Activated CD8-positive, alpha-beta memory T cell treated with anti-CD3 and anti-CD28 coated beads, Interleukin-2, amount 50 U/mL, for 4 hours (primary cell): ENCODE results near the gene CENATAC.
"Not testable (repeated sequence)": the region's sequence is repeated elsewhere in the genome, so short reads cannot be mapped to it uniquely, and the experiment has no call there.

Experiments used
- DNase-seq: peaks from one replicate; pipeline ENCODE4 v3.0.0-alpha.2; 2020

The CENATAC gene

GRCh38 chr11:118997627-118998387 is at the start of gene CENATAC:
CENATAC (plus strand) TSS chr11:118998138; CDS start chr11:118998198, 60 bp downstream.
- DNase-seq = peak; percentile 95

GRCh38 chr11:118953265-118953664 is 44.7 kb upstream of the CENATAC start:
- no peak for DNase-seq

- not testable (repeated sequence) for DNase-seq
Measured at GRCh38 chr11:118953976-118954375, 44.0 kb upstream of the CENATAC start.

- DNase-seq = peak; percentile 91
Measured at GRCh38 chr11:118956094-118956846, 41.7 kb upstream of the CENATAC start, which contains the start of gene UPK2. UPK2 (plus strand) TSS chr11:118956298; CDS start chr11:118956351, 53 bp downstream.

- no peak for DNase-seq
Measured at GRCh38 chr11:118956847-118957469, 41.0 kb upstream of the CENATAC start.

- no peak for DNase-seq
Measured at GRCh38 chr11:118957549-118957948, 40.4 kb upstream of the CENATAC start.

GRCh38 chr11:118957968-118958367 is 40.0 kb upstream of the CENATAC start:
- no peak for DNase-seq

- no peak for DNase-seq
Measured at GRCh38 chr11:118958577-118958976, 39.4 kb upstream of the CENATAC start.

- DNase-seq = no peak
Measured at GRCh38 chr11:118961189-118961588, 36.7 kb upstream of the CENATAC start.

- no peak for DNase-seq
Measured at GRCh38 chr11:118961591-118961990, 36.3 kb upstream of the CENATAC start.

- DNase-seq = not testable (repeated sequence)
Measured at GRCh38 chr11:118969508-118969907, 28.4 kb upstream of the CENATAC start.

GRCh38 chr11:118971646-118972045 is 26.3 kb upstream of the CENATAC start, which contains the start of gene FOXR1:
FOXR1 (plus strand) TSS chr11:118971761; CDS start chr11:118971932, 171 bp downstream.
- DNase-seq = no peak

GRCh38 chr11:118973985-118974384 is 24.0 kb upstream of the CENATAC start:
- DNase-seq = no peak

- no peak for DNase-seq
Measured at GRCh38 chr11:118975771-118976709, 21.9 kb upstream of the CENATAC start.

- DNase-seq = no peak
Measured at GRCh38 chr11:118979434-118979833, 18.5 kb upstream of the CENATAC start.

GRCh38 chr11:118980191-118980881 is 17.6 kb upstream of the CENATAC start:
- no peak for DNase-seq

- not testable (repeated sequence) for DNase-seq
Measured at GRCh38 chr11:118984337-118984736, 13.6 kb upstream of the CENATAC start.

- no peak for DNase-seq
Measured at GRCh38 chr11:118984825-118985224, 13.1 kb upstream of the CENATAC start.

GRCh38 chr11:118988280-118988679 is 9.7 kb upstream of the CENATAC start:
- no peak for DNase-seq

- not testable (repeated sequence) for DNase-seq
Measured at GRCh38 chr11:118991486-118992038, 6.4 kb upstream of the CENATAC start.

GRCh38 chr11:118996926-118997626 is 862 bp upstream of the CENATAC start:
- DNase-seq = peak; percentile 22
